Heart left ventricle (tissue), 16 donors: ENCODE results near the gene ADGRD1. TPM values are rescaled to one million over a fixed set of nuclear protein-coding genes. Genes with fewer than 3 reads are reported as not detected.

Experiments used
- ATAC-seq, 4 donors: fragments of 200-7000 bp; cut with Tn5 transposase; one replicate each; pipeline ENCODE4 v1.9.1; 2020 to 2022; ENCODE audit warnings: moderate library complexity in 4 of 4, mild to moderate bottlenecking in 3 of 4, moderate number of reproducible peaks in 1 of 4
- DNase-seq, 5 donors: peaks; one replicate each; pipeline ENCODE4 v3.0.0-alpha.2; 2020
- H3K27ac ChIP-seq, 12 donors: fragments of 200-600 bp; sonication (generic) in 4 of 12; one replicate each; pipeline versions ENCODE4 v1.5.0 to v1.8.0; 2016 to 2022; ENCODE audit warnings: mild to moderate bottlenecking in 2 of 12
- H3K27me3 ChIP-seq, 9 donors: fragments of 200-600 bp; sonication (generic) in 2 of 9; one replicate each; pipeline versions ENCODE4 v1.5.1 to v1.8.0; 2016 to 2022; ENCODE audit warnings: mild to moderate bottlenecking in 3 of 9
- H3K36me3 ChIP-seq, 9 donors: fragments of 200-600 bp; sonication (generic) in 2 of 9; one replicate each; pipeline versions ENCODE4 v1.5.0 to v1.8.0; 2018 to 2022; ENCODE audit warnings: mild to moderate bottlenecking in 2 of 9
- H3K4me1 ChIP-seq, 12 donors: fragments of 200-600 bp; sonication (generic) in 4 of 12; one replicate each; pipeline versions ENCODE4 v1.5.0 to v1.8.0; 2016 to 2022; ENCODE audit warnings: mild to moderate bottlenecking in 3 of 12
- H3K4me3 ChIP-seq, 12 donors: fragments of 200-600 bp; sonication (generic) in 4 of 12; one replicate each; pipeline versions ENCODE4 v1.5.0 to v1.8.0; 2017 to 2022; ENCODE audit warnings: mild to moderate bottlenecking in 9 of 12, moderate library complexity in 4 of 12
- H3K9me3 ChIP-seq, 12 donors: fragments of 200-600 bp; sonication (generic) in 4 of 12; one replicate each; pipeline versions ENCODE4 v1.5.0 to v1.8.0; 2016 to 2022; ENCODE audit warnings: mild to moderate bottlenecking in 1 of 12
- POLR2A ChIP-seq, 2 donors: fragments of 450-650 bp; IDR thresholded peaks; one replicate each; pipeline ENCODE4 v1.6.1; 2017; ENCODE audit warnings: antibody characterized with exemption in 2 of 2, mild to moderate bottlenecking in 2 of 2, moderate library complexity in 2 of 2
- WGBS, 4 donors: extraction: QIAGEN DNeasy Blood & Tissue Kit in 2 of 4; methylation state at CpG; one replicate each; pipeline versions ENCODE4 v1.1.5 to v1.1.7; 2013 to 2018; 5-methylcytosine and 5-hydroxymethylcytosine counted together
- intact Hi-C, 10 donors: fragments of 100-400 bp; cut with DNase I; formaldehyde crosslinking; loops; one replicate each; pipeline versions ENCODE4 v1.11.1 to v1.14.2; 2022
- polyA plus RNA-seq, 2 donors: library from polyadenylated mRNA; stranded (reverse); fragments of 200-250 nt; gene quantifications; one replicate each; pipeline ENCODE4 v1.2.3, GENCODE V29; 2013
- total RNA-seq, 9 donors: library from RNA; depleted of rRNA in 2 of 9; stranded (reverse); fragments of >200 nt in 2 of 9; fragmentation: NEBNext Ultra II Directional in 3 of 9; extraction: Animal tissue kit (Norgen Biotek cat#: 25700) in 3 of 9; gene quantifications; one replicate each; pipeline versions ENCODE4 v1.1.0 to v1.2.4, GENCODE V29; 2016 to 2023
- TF ChIP-seq, protein P1 (sequence below), 12 donors: fragments of 200-600 bp; sonication (generic) in 4 of 12; IDR thresholded peaks; one replicate each; pipeline versions ENCODE4 v1.5.0 to v1.8.0; 2018 to 2022; ENCODE audit warnings: antibody characterized with exemption in 12 of 12, mild to moderate bottlenecking in 5 of 12
- donor health status: ischemic (EF 13 %, LVEDD 7.1; RV severe dilation, severe dysfunction).
- donor health status: healthy with polysubstance abuse.
- donor health status: DM: no; HTN: yes; CAD: no.
- donor health status: DM: no; HTN: no; CAD: no.
- donor health status: ischemic (EF 25% LVEDD 6.9; RV normal size, moderate dysfunction).
- donor health status: ischemic (EF 25% LVEDD 5.7; RV mildly dilated, moderate dysfunction).
- donor health status: healthy.
- donor health status: DM: yes; HTN: yes; CAD: no.
- donor health status: ischemic (EF 35%, LVEDD 5.7; RV mildly dilated, moderate dysfunction).
- donor health status: nonischemic (EF 11% LVEDD 7.7; RV severe dilation, severe dysfunction).
- donor health status: DM: yes; HTN: yes; CAD: no.
- donor health status: PGD.
- donor health status: ischemic (EF 29% LVEDD 5.4; RV normal size, mild dysfunction).
- donor health status: nonischemic (EF 23%, LVEDD 6.1; RV moderate dilation, normal function).

Gene ADGRD1
- total and polyA plus RNA-seq, 11 donors: 22.7 to 109 (median 66.3) TPM

DNA sequence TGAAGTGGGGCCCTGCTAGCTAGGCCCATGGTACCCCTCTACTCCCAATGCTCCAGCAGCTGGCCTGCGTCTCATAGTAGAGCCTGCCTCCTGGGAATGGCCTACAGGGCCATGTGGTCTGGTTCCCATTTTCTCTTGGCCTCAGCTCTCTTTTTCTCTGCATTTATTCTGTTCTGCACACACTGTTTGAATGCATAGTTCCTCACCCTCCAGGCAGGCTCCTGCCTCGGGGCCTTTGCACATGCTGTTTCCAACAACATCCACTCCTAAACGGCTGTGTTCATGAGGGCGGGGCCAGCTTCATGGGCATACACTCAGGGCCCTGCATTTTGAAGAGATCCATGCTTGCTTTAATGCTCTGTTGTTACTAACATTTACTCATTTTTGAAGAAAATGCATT lies 204.0 kb downstream of the ADGRD1 start:
- Histone ChIP-seq H3K9me3 (no peaks in the 10 kb centered on the region), H3K27me3 (peaks cover 0 to 7% (median 0%) of the 10 kb centered on the region in 9 donors), H3K27ac (no peak overlapping the region), H3K4me1 (no peaks in the 10 kb centered on the region), H3K4me3 (no peak overlapping the region), H3K36me3 (no peaks in the 10 kb centered on the region)
- no peak for TF ChIP-seq POLR2A (IDR thresholded peaks at IDR 0.05)
- TF ChIP-seq, protein P1, sequence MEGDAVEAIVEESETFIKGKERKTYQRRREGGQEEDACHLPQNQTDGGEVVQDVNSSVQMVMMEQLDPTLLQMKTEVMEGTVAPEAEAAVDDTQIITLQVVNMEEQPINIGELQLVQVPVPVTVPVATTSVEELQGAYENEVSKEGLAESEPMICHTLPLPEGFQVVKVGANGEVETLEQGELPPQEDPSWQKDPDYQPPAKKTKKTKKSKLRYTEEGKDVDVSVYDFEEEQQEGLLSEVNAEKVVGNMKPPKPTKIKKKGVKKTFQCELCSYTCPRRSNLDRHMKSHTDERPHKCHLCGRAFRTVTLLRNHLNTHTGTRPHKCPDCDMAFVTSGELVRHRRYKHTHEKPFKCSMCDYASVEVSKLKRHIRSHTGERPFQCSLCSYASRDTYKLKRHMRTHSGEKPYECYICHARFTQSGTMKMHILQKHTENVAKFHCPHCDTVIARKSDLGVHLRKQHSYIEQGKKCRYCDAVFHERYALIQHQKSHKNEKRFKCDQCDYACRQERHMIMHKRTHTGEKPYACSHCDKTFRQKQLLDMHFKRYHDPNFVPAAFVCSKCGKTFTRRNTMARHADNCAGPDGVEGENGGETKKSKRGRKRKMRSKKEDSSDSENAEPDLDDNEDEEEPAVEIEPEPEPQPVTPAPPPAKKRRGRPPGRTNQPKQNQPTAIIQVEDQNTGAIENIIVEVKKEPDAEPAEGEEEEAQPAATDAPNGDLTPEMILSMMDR (IDR thresholded peaks at IDR 0.05): no peak
- intact Hi-C loops: no loop called here
- 77 to 93% (median 83%) methylated on average over 4 of the region's 4 CpGs for WGBS, 4 donors
- DNase-seq (no peak), ATAC-seq (no peak)

DNA sequence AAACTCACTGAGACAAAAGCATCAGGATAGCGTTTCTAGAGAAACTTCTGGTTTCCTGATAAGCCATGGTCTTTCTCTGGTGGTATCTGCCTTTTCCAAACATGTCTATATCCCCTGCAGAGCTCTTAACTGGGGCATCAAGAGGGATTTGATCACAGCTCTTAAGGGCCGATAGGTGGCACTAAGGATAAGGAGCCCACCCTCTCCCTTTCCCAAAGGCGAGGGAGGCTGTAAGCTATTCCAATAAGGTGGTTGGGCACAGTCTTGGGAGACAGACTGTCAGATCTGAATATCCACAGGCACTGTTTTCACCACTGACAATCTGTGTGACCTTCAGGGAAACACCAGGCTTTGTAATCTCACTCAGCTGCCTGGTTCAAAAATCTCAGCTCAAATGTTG lies 206.0 kb downstream of the ADGRD1 start:
- Histone ChIP-seq H3K4me3 (no peak overlapping the region), H3K36me3 (no peaks in the 10 kb centered on the region), H3K27ac (no peak overlapping the region), H3K27me3 (peaks cover 0 to 24% (median 0%) of the 10 kb centered on the region in 9 donors), H3K4me1 (no peaks in the 10 kb centered on the region), H3K9me3 (no peaks in the 10 kb centered on the region)
- ATAC-seq (no peak), DNase-seq (no peak)
- no peak for TF ChIP-seq POLR2A (IDR thresholded peaks at IDR 0.05)
- TF ChIP-seq, protein P1 (IDR thresholded peaks at IDR 0.05): no peak
- WGBS, 4 donors: 40 to 58% (median 42%) methylated on average over 2 to 3 of the region's 3 CpGs
- intact Hi-C loops: no loop called here

DNA sequence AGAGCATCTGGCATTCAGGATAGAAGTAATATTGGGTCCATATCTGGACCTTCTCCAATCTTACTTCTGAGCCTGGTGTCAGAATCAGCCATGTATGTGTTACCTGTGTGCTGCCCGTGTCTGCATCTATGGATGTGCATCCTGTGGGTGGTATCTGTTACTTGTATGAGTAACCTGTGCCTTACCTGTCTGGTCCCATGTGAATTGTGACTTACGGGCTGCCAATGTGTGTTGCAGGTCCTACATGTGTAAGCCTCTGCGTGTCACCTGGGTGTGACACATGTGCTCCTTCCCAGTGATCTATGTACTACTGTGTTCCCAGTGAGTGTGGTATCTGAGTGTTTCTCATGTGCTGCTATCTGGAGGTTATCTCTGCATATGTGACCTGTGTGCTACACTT lies 208.4 kb downstream of the ADGRD1 start:
- no peak overlapping the region for H3K27ac ChIP-seq
- peaks cover 0 to 33% (median 0%) of the 10 kb centered on the region in 9 donors for H3K27me3 ChIP-seq
- no peak for ATAC-seq
- H3K36me3 ChIP-seq: no peaks in the 10 kb centered on the region
- WGBS, 4 donors: 83 to 96% (median 90%) methylated on average over 3 of the region's 3 CpGs
- intact Hi-C loops: no loop called here
- DNase-seq: no peak
- TF ChIP-seq POLR2A (IDR thresholded peaks at IDR 0.05): no peak
- TF ChIP-seq, protein P1 (IDR thresholded peaks at IDR 0.05): no peak
- H3K9me3 ChIP-seq: no peaks in the 10 kb centered on the region
- no peaks in the 10 kb centered on the region for H3K4me1 ChIP-seq
- H3K4me3 ChIP-seq: no peak overlapping the region

DNA sequence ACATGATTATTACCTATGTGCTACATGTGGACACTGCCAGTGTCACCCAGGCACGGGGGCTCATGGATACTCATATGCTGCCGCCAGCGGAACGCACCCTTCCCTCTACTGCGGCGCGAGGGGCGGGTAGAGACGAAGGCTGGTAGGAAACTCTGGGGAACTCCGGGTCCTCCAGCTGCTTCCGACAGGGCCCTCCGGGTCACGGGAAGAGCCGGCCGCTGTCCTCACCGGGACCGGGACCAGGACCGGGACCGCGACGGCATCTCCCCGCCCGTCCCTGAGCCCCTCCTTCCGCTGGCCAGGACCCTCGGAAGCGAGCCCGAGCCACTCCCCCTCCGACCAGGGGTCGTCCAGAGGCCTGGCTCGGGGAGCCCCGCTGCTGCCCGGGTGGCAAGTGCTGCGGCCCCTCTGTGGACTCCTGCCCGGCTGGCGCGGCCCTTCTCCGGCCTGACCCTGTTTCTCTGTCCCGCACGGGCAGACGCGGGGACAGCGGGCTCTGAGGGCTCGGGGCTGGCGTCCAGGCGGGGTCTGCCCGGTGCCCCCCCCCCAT lies 209.6 kb downstream of the ADGRD1 start:
- no peaks in the 10 kb centered on the region for H3K36me3 ChIP-seq
- no peak overlapping the region for H3K27ac ChIP-seq
- H3K27me3 ChIP-seq: peaks cover 0 to 33% (median 0%) of the 10 kb centered on the region in 9 donors
- intact Hi-C loops: no loop called here
- DNase-seq (no peak), ATAC-seq (no peak)
- H3K4me3 ChIP-seq: no peak overlapping the region
- WGBS, 4 donors: 73 to 92% (median 88%) methylated on average over 20 to 46 of the region's 46 CpGs
- H3K9me3 ChIP-seq: no peaks in the 10 kb centered on the region
- no peak for TF ChIP-seq POLR2A (IDR thresholded peaks at IDR 0.05)
- TF ChIP-seq, protein P1 (IDR thresholded peaks at IDR 0.05): no peak
- H3K4me1 ChIP-seq: no peaks in the 10 kb centered on the region
